ENCODE data around the gene RTEL1. TPM values are rescaled to one million over a fixed set of nuclear protein-coding genes. Genes with fewer than 3 reads are reported as not detected.
"Not testable (repeated sequence)": the region's sequence is repeated elsewhere in the genome, so short reads cannot be mapped to it uniquely, and the experiment has no call there.

RTEL1 gene
- total and polyA plus RNA-seq, 2 experiments from 2014 or later = 14.0 to 18.2 TPM

DNA sequence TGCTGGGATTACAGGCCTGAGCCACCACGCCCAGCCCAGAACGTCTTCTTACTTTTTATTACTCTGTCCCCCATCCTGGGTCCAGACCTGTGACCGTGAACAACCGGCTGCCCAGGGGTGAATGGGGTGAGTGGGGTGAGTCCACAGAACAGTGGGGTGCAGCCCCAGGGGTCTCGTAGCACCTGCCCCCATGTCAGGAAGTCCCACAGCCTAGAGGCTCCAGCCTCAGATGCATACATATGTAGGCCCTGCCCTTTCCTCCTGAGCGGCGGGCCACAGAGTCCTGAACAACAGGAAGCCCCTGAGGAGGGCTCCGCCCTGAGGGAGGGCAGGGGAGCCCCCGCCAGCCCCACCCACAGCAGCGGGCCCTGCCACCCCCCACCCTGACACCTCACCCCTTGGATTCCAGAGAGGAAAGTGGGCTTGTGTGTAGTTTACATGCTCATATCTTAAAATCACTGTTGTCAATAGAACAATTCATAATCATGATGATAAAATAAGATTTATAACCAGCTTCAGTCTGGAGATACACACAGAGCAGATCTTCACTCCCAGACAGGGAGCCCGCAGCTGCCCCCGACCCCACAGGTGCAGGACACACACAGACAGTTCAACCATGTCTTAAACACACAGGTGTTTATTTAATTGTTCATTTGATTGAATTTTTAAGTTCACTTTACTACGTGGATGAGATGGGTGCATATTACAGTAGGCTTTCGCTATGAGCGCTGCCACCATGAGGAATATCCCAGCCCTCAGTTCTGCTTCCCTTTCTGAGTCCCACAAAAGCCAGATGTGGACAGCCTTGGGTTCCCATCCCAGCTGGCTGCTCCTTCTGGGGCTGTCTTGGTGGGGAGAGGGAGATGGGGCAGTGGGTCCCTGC is 18.8 kb upstream of the RTEL1 start:
- Histone ChIP-seq H3K27ac (no peak overlapping the region), H3K27me3 (no peaks in the 10 kb centered on the region), H3K9me2 (replicated peaks; ENCODE audit: insufficient read depth) (no peaks in the 10 kb centered on the region), H3K4me3 (no peak overlapping the region), H3K79me2 (no peaks in the 10 kb centered on the region), H3K4me1 (ENCODE audit: insufficient read depth) (peaks cover 7% of the 10 kb centered on the region), H3K4me2 (no peak overlapping the region), H3K36me3 (replicated peaks; ENCODE audit: insufficient read depth, low read depth) (no peaks in the 10 kb centered on the region), H3K9me3 (ENCODE audit: low read depth) (no peaks in the 10 kb centered on the region), H4K20me1 (ENCODE audit: insufficient read depth, poor library complexity, severe bottlenecking) (no peaks in the 10 kb centered on the region), H2AFZ (no peak overlapping the region)
- DNase-seq (ENCODE audit: low spot score) = no peak
- TF ChIP-seq, protein P1, sequence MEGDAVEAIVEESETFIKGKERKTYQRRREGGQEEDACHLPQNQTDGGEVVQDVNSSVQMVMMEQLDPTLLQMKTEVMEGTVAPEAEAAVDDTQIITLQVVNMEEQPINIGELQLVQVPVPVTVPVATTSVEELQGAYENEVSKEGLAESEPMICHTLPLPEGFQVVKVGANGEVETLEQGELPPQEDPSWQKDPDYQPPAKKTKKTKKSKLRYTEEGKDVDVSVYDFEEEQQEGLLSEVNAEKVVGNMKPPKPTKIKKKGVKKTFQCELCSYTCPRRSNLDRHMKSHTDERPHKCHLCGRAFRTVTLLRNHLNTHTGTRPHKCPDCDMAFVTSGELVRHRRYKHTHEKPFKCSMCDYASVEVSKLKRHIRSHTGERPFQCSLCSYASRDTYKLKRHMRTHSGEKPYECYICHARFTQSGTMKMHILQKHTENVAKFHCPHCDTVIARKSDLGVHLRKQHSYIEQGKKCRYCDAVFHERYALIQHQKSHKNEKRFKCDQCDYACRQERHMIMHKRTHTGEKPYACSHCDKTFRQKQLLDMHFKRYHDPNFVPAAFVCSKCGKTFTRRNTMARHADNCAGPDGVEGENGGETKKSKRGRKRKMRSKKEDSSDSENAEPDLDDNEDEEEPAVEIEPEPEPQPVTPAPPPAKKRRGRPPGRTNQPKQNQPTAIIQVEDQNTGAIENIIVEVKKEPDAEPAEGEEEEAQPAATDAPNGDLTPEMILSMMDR (IDR thresholded peaks at IDR 0.05; ENCODE audit: poor library complexity) = no peak
- no peak for TF ChIP-seq EZH2phosphoT487 (IDR thresholded peaks at IDR 0.05; ENCODE audit: low read depth, severe bottlenecking, unreplicated experiment)
- TF ChIP-seq EZH2 (IDR thresholded peaks at IDR 0.05; ENCODE audit: borderline replicate concordance) = no peak
- WGBS (ENCODE audit: low lambda C conversion rate, missing lambda C conversion rate) = 80% methylated on average over 11 of the region's 15 CpGs

DNA sequence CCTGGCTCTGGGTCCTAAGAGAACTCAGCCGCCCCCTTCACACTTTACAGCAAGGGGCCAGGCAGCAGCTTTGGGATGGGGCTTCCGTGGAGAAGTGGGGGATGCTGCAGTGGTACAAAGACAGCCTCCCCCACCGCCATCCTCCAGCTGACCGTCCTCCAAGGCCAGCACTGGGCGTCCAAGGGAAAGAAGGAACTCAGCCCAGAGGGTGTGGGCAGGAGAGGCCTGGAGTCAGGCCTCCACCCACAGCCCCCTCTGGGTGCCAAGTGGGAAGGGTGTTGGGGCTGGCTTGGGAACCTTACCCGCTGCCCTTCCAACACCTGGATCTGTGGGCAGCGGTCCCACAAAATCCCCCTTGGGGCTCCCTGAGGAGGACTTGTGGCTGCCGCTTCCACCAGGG is 18.0 kb upstream of the RTEL1 start:
- no peaks in the 10 kb centered on the region for H3K9me2 ChIP-seq (replicated peaks; ENCODE audit: insufficient read depth)
- H2AFZ ChIP-seq = no peak overlapping the region
- H3K9me3 ChIP-seq (ENCODE audit: low read depth) = no peaks in the 10 kb centered on the region
- H4K20me1 ChIP-seq (ENCODE audit: insufficient read depth, poor library complexity, severe bottlenecking) = no peaks in the 10 kb centered on the region
- DNase-seq (ENCODE audit: low spot score) = no peak
- no peaks in the 10 kb centered on the region for H3K27me3 ChIP-seq
- H3K36me3 ChIP-seq (replicated peaks; ENCODE audit: insufficient read depth, low read depth) = no peaks in the 10 kb centered on the region
- peaks cover 7% of the 10 kb centered on the region for H3K4me1 ChIP-seq (ENCODE audit: insufficient read depth)
- H3K4me3 ChIP-seq = no peak overlapping the region
- H3K27ac ChIP-seq = no peak overlapping the region
- H3K79me2 ChIP-seq = no peaks in the 10 kb centered on the region
- no peak overlapping the region for H3K4me2 ChIP-seq
- WGBS (ENCODE audit: low lambda C conversion rate, missing lambda C conversion rate) = 95% methylated on average over 7 of the region's 8 CpGs
- TF ChIP-seq EZH2 (IDR thresholded peaks at IDR 0.05; ENCODE audit: borderline replicate concordance) (no peak), EZH2phosphoT487 (IDR thresholded peaks at IDR 0.05; ENCODE audit: low read depth, severe bottlenecking, unreplicated experiment) (no peak)
- TF ChIP-seq, protein P1 (IDR thresholded peaks at IDR 0.05; ENCODE audit: poor library complexity) = no peak

DNA sequence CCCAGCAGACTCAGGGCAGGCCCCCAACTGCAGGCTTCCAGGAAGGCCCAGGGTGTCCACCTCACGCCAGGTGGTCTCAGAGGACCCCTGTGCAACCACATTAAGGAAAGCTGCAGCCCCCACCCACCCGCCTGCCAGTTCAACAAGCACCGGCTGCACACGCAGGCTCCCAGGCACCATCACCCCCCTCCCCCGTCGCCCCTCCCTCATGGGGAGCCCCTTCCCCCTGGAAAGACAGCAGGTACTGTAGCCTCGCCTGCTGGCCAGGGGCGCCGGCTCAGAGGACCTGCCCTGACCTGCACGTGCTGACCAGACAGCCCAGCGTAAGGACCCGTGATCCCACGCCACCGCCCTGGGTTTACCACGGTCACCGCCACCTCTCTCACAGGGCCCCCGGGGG is 17.4 kb upstream of the RTEL1 start:
- not testable (repeated sequence) for H3K36me3 ChIP-seq (replicated peaks; ENCODE audit: insufficient read depth, low read depth); H3K9me3 ChIP-seq (ENCODE audit: low read depth); H2AFZ ChIP-seq; H3K4me3 ChIP-seq; H3K4me1 ChIP-seq (ENCODE audit: insufficient read depth); H3K27ac ChIP-seq; H3K27me3 ChIP-seq; H4K20me1 ChIP-seq (ENCODE audit: insufficient read depth, poor library complexity, severe bottlenecking); DNase-seq (ENCODE audit: low spot score); H3K4me2 ChIP-seq; H3K79me2 ChIP-seq; H3K9me2 ChIP-seq (replicated peaks; ENCODE audit: insufficient read depth)
- no CpG with 5 or more reads among the region's 17 CpGs for WGBS (ENCODE audit: low lambda C conversion rate, missing lambda C conversion rate)

DNA sequence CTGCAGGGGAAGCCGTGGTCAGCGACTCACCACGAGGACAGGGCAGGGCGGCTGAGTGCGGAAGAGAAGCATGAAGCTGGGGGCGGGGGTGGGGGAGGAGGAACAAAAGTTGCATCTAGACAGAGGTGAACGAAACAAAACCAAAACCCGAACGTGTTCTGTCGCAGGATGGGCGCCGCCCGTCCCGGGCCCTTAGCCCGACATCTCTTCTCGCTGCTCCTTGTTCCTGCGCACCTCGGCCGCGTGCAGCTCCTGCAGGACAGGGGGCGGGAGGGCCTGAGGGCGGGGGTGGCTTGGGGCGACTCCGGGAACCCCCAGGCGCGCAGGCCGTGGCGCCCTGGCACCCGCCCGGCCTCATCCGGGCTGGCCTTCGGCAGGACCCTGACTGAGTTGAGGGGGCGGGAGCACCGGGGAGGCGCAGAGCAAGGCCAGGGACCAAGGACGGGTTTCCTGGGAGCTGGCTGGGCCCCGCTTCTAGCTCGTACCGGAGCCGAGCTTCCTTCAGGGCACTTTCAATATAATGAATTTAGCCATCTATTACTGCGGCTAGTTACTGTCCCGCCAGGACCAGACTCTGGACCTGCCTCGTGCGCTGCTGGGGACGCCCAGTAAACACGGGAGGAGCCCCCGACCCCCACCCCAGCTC is 16.8 kb upstream of the RTEL1 start:
- no peaks in the 10 kb centered on the region for H3K79me2 ChIP-seq
- H3K9me3 ChIP-seq (ENCODE audit: low read depth) = no peaks in the 10 kb centered on the region
- no peak for DNase-seq (ENCODE audit: low spot score)
- H3K36me3 ChIP-seq (replicated peaks; ENCODE audit: insufficient read depth, low read depth) = no peaks in the 10 kb centered on the region
- peak overlapping the region; percentile 85 for H3K4me2 ChIP-seq
- H3K27ac ChIP-seq = peak overlapping the region; percentile 63
- H3K4me1 ChIP-seq (ENCODE audit: insufficient read depth) = peaks cover 7% of the 10 kb centered on the region
- TF ChIP-seq EZH2 (IDR thresholded peaks at IDR 0.05; ENCODE audit: borderline replicate concordance) = no peak
- TF ChIP-seq EZH2phosphoT487 (IDR thresholded peaks at IDR 0.05; ENCODE audit: low read depth, severe bottlenecking, unreplicated experiment) = no peak
- TF ChIP-seq, protein P1 (IDR thresholded peaks at IDR 0.05; ENCODE audit: poor library complexity) = no peak
- WGBS (ENCODE audit: low lambda C conversion rate, missing lambda C conversion rate) = 51% methylated on average over 20 of the region's 47 CpGs
- peak overlapping the region; percentile 94 for H2AFZ ChIP-seq
- H3K9me2 ChIP-seq (replicated peaks; ENCODE audit: insufficient read depth) = no peaks in the 10 kb centered on the region
- no peak overlapping the region for H3K4me3 ChIP-seq
- no peaks in the 10 kb centered on the region for H3K27me3 ChIP-seq
- no peaks in the 10 kb centered on the region for H4K20me1 ChIP-seq (ENCODE audit: insufficient read depth, poor library complexity, severe bottlenecking)
